Gastroesophageal sphincter (tissue), 4 donors: ENCODE data around the gene MIEN1. TPM values are rescaled to one million over a fixed set of nuclear protein-coding genes. Genes with fewer than 3 reads are reported as not detected.
A peak's percentile ranks its signal among the peaks of the same experiment; 100 is the strongest.

Experiments used
- ATAC-seq: fragments of 150-250 bp; one replicate; pipeline ENCODE4 v1.9.1; 2016; ENCODE audit warnings: mild to moderate bottlenecking, moderate library complexity
- H3K27ac ChIP-seq, 4 donors: fragments of 200-600 bp; sonication (generic) in 3 of 4; 1 replicate in 3 of 4; 2 replicates in 1 of 4; pipeline ENCODE4 v1.5.1; 2016 to 2019
- H3K27me3 ChIP-seq: fragments of 200-600 bp; sonication (generic); one replicate; pipeline ENCODE4 v1.5.1; 2019
- H3K36me3 ChIP-seq, 2 donors: fragments of 200-600 bp; sonication (generic); one replicate each; pipeline ENCODE4 v1.5.1; 2019; ENCODE audit warnings: control low read depth in 1 of 2
- H3K4me1 ChIP-seq, 3 donors: fragments of 200-600 bp; sonication (generic); 1 replicate in 2 of 3; 2 replicates in 1 of 3; pipeline ENCODE4 v1.5.1; 2016 to 2019; ENCODE audit warnings: control low read depth in 2 of 3
- H3K4me3 ChIP-seq, 2 donors: fragments of 200-600 bp; sonication (generic); one replicate each; pipeline ENCODE4 v1.5.1; 2019; ENCODE audit warnings: mild to moderate bottlenecking in 1 of 2, moderate library complexity in 1 of 2
- H3K9me3 ChIP-seq, 3 donors: fragments of 200-600 bp; sonication (generic); one replicate each; pipeline ENCODE4 v1.5.1; 2017 to 2019; ENCODE audit warnings: control low read depth in 2 of 3
- EP300 ChIP-seq: sonication (generic); formaldehyde crosslinking; IDR thresholded peaks from one replicate; pipeline ENCODE4 v1.6.1; 2017; ENCODE audit warnings: antibody characterized with exemption, mild to moderate bottlenecking
- POLR2A ChIP-seq, 2 donors: fragments of 450-650 bp; IDR thresholded peaks; one replicate each; pipeline ENCODE4 v1.6.1; 2017; ENCODE audit warnings: antibody characterized with exemption in 2 of 2, mild to moderate bottlenecking in 2 of 2, moderate library complexity in 1 of 2
- POLR2AphosphoS5 ChIP-seq: sonication (generic); formaldehyde crosslinking; IDR thresholded peaks from one replicate; pipeline ENCODE4 v1.6.1; 2017; ENCODE audit warnings: antibody characterized with exemption
- WGBS, 2 donors: methylation state at CpG; one replicate each; pipeline ENCODE4 v1.1.5; 2018; ENCODE audit warnings: low coverage in 1 of 2; 5-methylcytosine and 5-hydroxymethylcytosine counted together
- total RNA-seq, 4 donors: library from RNA; depleted of rRNA; stranded (reverse); fragments of >200 nt; gene quantifications; one replicate each; pipeline ENCODE4 v1.1.0, GENCODE V29; 2016
- TF ChIP-seq, protein P1 (sequence below), 4 experiments: fragments of 200-600 bp in 2 of 4; fragments of 450-650 bp in 2 of 4; sonication (generic) in 1 of 4; IDR thresholded peaks; one replicate each; pipeline ENCODE4 v1.5.1; 2017 to 2019; ENCODE audit warnings: antibody characterized with exemption in 4 of 4, mild to moderate bottlenecking in 2 of 4, moderate library complexity in 2 of 4

MIEN1 gene
- total RNA-seq, 4 donors from 2014 or later: 39.4 to 72.4 (median 45.2) TPM

DNA sequence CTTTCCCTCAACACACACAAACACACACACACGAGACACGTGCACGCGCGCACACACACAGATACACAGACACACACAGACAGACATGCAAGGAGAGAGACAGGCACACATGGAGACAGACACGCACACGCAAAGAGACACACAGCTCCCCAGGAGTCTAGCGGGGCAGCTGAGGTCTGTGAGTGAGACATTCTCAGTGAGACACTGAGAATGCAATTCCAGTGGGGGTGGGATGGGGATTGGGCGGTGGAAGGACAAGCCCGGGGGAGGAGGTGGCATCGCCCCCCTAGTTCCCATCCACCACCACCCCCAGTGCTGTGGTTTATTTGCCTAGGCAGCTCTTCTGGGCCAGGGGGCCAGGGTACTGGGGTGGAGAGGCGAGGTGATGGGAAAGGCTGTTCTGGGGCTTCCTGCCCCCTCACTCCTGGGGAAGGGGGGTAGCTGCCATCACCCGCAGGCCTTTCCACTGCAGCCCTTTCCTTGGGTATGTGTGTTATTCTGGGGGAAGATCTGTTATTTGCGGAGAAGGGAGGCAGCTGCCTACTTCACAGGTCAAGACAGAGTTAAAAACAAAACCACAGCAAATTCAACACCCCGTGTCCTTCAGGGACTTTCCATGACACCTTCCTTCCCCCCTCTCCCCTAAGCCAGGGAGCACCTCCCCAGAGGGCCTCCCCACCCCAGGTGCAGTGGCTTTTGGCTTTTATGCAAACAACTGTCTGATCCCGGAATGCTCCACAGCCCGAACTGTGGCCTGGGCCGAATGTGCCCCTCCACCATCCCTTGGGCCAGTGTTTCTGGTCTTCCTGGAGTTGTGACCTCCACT is 25.4 kb upstream of the MIEN1 start:
- WGBS, 2 donors: 48 to 74% methylated on average over 4 to 8 of the region's 18 CpGs
- Histone ChIP-seq H3K36me3 (no peaks in the 10 kb centered on the region), H3K27me3 (peaks cover 19% of the 10 kb centered on the region), H3K27ac (peak overlapping the region in 3 of 4 donors; percentile 92 to 97 (median 95)), H3K9me3 (no peaks in the 10 kb centered on the region), H3K4me1 (peaks cover 0 to 20% (median 14%) of the 10 kb centered on the region in 3 donors), H3K4me3 (no peak overlapping the region)
- no peak for TF ChIP-seq EP300
- TF ChIP-seq, protein P1, sequence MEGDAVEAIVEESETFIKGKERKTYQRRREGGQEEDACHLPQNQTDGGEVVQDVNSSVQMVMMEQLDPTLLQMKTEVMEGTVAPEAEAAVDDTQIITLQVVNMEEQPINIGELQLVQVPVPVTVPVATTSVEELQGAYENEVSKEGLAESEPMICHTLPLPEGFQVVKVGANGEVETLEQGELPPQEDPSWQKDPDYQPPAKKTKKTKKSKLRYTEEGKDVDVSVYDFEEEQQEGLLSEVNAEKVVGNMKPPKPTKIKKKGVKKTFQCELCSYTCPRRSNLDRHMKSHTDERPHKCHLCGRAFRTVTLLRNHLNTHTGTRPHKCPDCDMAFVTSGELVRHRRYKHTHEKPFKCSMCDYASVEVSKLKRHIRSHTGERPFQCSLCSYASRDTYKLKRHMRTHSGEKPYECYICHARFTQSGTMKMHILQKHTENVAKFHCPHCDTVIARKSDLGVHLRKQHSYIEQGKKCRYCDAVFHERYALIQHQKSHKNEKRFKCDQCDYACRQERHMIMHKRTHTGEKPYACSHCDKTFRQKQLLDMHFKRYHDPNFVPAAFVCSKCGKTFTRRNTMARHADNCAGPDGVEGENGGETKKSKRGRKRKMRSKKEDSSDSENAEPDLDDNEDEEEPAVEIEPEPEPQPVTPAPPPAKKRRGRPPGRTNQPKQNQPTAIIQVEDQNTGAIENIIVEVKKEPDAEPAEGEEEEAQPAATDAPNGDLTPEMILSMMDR (IDR thresholded peaks at IDR 0.05): no peak
- no peak for TF ChIP-seq POLR2AphosphoS5
- TF ChIP-seq POLR2A (IDR thresholded peaks at IDR 0.05): no peak
- no peak for ATAC-seq

DNA sequence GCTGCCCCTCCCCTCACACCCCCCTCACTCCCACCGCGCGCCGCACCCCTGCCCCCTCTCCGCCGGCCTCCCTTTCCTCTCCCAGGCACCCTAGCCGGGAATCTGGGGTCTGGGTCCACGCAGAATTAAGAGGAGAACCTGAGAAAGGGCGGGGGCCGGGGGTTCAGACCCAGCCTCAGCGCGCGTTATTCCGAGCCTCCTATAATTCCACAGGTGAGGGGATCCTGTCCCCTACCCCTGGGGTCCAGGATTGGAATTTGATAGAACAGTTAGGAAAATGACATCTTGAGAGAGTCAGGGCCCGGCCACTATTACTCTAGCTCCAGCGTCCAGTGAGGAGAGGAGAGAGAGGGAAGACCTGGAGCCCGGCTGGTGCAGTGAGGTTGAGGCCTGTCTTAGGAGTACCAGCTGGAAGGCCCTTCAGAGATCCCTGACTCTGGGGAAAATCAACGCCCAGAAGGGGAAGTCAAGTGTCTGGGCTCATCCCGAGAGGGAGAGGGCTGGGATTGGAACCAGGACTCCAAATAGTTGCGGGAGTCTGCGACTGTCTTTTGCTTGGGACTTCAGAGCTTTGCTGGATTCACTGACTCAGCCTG is 24.7 kb upstream of the MIEN1 start:
- 32 to 49% methylated on average over 5 to 7 of the region's 21 CpGs for WGBS, 2 donors
- Histone ChIP-seq H3K27me3 (peaks cover 18% of the 10 kb centered on the region), H3K4me3 (peak overlapping the region; percentile 39 to 85), H3K4me1 (peaks cover 0 to 20% (median 14%) of the 10 kb centered on the region in 3 donors), H3K27ac (peak overlapping the region; percentile 71 to 97 (median 94)), H3K36me3 (no peaks in the 10 kb centered on the region), H3K9me3 (no peaks in the 10 kb centered on the region)
- TF ChIP-seq POLR2A (IDR thresholded peaks at IDR 0.05) (no peak), POLR2AphosphoS5 (no peak), EP300 (no peak)
- TF ChIP-seq, protein P1 (IDR thresholded peaks at IDR 0.05): no peak
- ATAC-seq: no peak

DNA sequence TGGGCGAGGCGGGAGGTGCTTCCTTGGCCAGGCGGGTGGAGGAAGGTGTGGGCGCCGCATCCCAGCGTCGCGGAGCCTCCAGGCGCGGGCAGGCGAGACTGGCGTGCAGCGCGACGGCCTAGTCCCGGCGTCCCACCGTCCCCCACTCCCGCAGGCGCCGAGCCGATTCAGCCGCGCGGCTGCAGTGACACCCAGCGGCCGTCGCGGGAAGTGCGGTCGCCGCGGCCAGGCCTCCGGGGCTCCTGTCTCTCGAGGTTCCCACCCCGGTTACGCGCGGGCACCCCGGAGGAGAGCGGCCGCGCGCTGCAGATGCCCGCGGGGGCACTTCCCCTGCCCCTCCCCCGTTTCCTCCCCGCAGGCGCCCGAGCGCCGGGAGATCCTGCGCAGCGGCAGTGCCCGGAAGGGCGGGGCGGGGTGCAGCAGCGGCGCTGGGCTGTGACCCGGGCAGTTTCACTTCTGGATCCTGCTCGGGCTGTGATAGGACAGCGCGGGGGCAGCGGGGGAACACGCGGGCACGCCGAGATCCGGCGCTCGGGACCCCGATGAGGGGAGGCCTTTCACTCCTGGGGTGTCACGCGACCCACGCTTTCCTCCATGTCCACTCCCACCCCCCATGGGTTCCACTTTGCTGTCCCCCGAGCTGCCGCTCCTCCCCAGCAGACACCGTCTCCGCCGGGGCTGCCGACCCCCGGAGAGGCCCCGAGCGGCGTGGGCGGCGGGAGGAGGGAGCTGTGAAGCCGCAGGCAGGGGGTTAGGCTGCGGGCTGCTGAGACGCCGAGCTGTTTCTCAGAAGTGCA is 24.0 kb upstream of the MIEN1 start:
- Histone ChIP-seq H3K27me3 (peaks cover 15% of the 10 kb centered on the region), H3K36me3 (no peaks in the 10 kb centered on the region), H3K4me3 (peak overlapping the region; percentile 39 to 85), H3K4me1 (peaks cover 0 to 20% (median 14%) of the 10 kb centered on the region in 3 donors), H3K9me3 (no peaks in the 10 kb centered on the region), H3K27ac (peak overlapping the region; percentile 71 to 97 (median 94))
- peak; percentile 96 for ATAC-seq
- peak; percentile 82 for TF ChIP-seq POLR2AphosphoS5
- TF ChIP-seq EP300: no peak
- TF ChIP-seq, protein P1 (IDR thresholded peaks at IDR 0.05): peak in 3 of 4 experiments; percentile 95 to 99 (median 96)
- TF ChIP-seq POLR2A (IDR thresholded peaks at IDR 0.05): peak; percentile 76 to 80
- WGBS, 2 donors: no CpG with 5 or more reads among the region's 91 CpGs

DNA sequence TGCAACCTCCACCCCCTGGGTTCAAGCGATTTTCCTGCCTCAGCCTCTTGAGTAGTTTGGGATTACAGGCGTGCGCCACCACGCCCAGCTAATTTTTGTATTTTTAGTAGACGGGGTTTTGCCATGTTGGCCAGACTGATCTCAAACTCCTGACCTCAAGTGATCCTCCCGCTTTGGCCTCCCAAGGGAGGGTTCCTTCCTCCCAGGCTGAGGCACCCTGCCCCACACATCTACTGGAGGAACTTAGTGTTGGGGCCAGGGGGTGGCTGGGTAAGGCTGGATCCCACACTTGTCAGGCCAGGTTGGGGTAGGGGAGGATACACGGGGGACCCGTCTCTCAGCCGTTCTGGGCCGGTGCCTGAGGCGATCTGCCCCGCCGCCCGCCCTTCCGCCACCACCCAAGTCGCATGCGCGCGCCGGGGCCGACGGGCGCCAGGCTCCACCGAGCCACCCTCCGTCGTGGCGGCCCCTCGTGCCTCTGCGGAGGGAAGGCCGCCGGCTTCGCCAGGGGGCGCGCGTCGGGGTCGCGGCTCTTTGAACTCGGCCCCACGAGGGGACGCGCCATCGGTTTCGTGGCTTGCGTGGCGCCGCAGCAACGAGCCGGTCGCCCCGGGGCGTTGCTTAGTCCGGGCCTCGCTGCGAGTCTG is 23.3 kb upstream of the MIEN1 start:
- 40 to 63% methylated on average over 1 to 5 of the region's 55 CpGs for WGBS, 2 donors
- ATAC-seq: peak; percentile 52

More for the DNA sequence above, 23.3 kb upstream of the MIEN1 start:
- Histone ChIP-seq H3K4me3 (peak overlapping the region; percentile 39 to 85), H3K36me3 (no peaks in the 10 kb centered on the region), H3K27me3 (peaks cover 15% of the 10 kb centered on the region), H3K4me1 (peaks cover 0 to 20% (median 14%) of the 10 kb centered on the region in 3 donors), H3K9me3 (no peaks in the 10 kb centered on the region), H3K27ac (peak overlapping the region; percentile 71 to 97 (median 94))
- no peak for TF ChIP-seq EP300
- TF ChIP-seq POLR2AphosphoS5: no peak
- TF ChIP-seq POLR2A (IDR thresholded peaks at IDR 0.05): peak in 1 of 2 donors; percentile 8
- TF ChIP-seq, protein P1 (IDR thresholded peaks at IDR 0.05): no peak
